Measurements from ENCODE around the gene UBA52.

Gene UBA52

DNA sequence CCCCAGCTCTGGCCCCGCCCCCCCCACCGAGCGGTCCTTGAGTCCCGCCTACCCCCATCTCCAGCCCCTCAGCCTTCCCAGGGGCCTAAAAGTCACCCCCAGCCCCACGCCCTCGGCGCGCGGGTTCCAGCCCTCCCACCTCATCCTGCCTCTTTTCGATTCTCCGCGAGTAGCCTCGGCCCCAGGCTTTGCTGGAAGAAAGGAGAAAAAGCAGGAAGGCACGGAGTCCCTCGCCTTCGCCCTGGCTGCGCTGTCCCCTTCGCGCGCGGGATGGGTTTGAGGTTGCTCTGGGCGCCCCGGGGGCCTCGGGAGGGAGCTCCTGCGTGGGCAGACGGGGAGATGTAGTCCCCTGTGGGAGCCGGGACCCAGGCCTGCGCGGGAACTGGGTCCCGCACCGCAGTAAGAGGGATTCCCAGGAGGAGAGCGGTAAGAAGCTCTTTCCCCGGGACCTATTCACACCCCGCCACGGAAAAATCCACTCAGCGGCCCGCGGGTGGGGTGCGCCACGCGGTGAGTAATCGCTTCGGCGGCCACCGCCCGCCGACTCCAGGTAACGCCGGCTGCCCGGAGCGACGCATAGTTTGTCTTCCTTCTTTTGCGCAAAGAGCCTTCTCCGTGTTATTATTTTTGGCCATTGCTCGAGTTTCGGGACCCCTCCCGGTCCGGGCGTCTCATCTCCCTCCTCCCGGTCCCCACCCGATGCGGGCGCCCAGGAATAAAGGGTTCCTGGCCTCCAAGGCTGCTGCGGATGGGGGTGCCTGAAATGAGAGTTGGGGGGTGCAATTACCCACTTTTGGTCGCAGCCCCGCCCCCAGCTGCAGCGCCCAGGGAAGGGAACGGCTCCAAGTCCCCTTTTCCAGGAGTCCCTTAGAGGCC, 35.8 kb downstream of the UBA52 start:
- H3K4me3 ChIP-seq (ENCODE audit: low read depth, low read length), result no peak overlapping the region
- TF ChIP-seq, protein P1, sequence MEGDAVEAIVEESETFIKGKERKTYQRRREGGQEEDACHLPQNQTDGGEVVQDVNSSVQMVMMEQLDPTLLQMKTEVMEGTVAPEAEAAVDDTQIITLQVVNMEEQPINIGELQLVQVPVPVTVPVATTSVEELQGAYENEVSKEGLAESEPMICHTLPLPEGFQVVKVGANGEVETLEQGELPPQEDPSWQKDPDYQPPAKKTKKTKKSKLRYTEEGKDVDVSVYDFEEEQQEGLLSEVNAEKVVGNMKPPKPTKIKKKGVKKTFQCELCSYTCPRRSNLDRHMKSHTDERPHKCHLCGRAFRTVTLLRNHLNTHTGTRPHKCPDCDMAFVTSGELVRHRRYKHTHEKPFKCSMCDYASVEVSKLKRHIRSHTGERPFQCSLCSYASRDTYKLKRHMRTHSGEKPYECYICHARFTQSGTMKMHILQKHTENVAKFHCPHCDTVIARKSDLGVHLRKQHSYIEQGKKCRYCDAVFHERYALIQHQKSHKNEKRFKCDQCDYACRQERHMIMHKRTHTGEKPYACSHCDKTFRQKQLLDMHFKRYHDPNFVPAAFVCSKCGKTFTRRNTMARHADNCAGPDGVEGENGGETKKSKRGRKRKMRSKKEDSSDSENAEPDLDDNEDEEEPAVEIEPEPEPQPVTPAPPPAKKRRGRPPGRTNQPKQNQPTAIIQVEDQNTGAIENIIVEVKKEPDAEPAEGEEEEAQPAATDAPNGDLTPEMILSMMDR (IDR thresholded peaks at IDR 0.05; ENCODE audit: low read depth, low read length), result no peak
- in situ Hi-C loops (cut with HindIII; ENCODE audit: low sequenced_read_pairs), result no loop called here
- DNase-seq (ENCODE audit: low read depth, low spot score), result no peak

DNA sequence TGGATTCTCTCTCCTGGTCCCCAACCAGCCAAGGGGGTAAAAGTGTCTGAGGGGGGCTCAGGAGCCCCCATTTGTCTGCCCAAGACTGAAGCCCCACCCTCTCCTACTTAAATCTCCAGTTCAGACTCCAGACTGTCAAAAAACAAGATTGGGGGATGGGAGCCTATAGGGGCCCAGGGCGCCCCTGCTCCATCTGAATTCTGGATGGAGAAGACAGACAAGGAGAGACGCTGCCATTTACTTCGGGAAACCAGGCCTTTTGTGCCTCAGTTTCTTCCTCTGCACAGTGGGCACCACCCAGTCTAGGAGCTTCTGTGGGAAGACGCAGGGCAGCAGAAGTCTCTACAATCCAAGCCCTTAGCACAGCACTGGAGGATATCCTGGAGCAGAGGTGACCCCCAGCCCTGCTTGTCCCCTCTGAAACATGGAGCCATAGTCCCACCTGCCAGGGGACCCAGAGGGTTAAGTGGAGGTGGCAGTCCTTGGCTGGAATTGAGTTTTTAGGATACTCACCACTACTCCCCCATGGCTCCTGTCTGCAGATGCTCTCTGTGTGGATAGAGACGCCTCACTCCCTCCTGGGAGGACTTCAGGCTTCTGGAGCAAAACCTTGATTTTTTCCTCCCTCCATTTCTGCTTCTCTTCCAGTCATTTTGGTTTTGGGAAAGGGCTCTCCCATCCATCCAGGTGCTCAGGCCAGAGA, 36.6 kb downstream of the UBA52 start:
- no peak for DNase-seq (ENCODE audit: low read depth, low spot score)
- no peak overlapping the region for H3K4me3 ChIP-seq (ENCODE audit: low read depth, low read length)
- TF ChIP-seq, protein P1 (IDR thresholded peaks at IDR 0.05; ENCODE audit: low read depth, low read length), result no peak
- in situ Hi-C loops (cut with HindIII; ENCODE audit: low sequenced_read_pairs), result no loop called here

DNA sequence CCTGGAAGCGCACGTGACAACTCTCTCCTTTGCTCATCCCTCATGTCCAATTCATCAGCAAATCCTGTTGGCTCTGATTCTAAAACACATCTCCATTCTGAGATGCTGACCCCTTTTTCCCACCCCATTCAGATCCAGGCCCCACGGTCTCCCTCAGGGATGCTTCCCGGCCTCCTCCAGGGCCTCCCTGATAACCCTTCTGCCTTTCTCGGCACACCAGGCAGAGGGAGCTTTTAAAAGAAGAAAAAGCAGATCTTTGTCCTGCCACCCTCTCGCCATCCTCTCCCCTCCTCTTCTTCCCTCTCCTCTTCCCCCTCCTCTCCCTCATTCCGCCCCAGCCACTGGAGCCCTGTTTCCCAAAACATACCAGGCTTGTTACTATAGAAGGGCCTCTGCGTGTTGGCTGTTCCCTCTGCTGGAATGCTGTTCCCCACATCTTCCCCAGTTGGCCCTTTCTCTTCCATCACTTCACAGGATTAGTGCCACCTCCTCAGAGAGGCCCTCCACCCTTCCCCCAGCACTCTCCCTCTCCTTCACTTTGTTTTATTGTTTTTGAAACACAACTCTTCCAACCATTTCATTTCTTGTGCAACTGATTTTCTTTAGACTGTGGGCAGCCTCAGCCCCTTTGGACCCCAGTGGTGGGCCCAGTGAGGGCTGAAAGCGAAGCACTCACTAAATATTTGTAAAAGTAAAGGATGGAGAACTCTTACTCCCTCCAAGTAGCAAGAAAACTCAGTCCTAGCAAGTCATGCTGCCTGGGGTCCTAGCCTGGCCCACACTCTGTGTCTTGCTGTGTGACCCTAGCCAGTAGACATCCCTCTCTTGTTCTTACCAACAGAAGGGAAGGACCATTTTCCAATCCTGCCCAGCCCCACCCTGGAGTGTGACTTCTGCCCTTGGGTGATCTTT, 37.4 kb downstream of the UBA52 start:
- TF ChIP-seq, protein P1 (IDR thresholded peaks at IDR 0.05; ENCODE audit: low read depth, low read length), result no peak
- in situ Hi-C loops (cut with HindIII; ENCODE audit: low sequenced_read_pairs), result no loop called here

DNA sequence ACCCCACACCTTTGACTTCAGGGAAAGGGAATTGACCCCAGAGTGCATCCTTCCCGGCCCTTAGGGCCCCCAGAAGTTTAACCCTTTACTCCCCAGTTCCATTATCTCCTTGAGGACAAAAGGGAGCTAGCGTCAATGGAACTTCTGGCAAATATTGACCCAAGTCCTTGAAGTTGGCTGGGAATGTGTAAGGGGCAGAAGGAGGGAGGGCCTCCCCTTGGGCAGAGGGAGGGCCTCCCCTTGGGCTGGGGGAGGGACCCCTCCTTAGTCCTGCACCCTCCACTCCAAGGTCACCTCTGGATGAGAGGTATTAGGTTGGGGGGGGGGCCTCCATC, 38.0 kb downstream of the UBA52 start:
- in situ Hi-C loops (cut with HindIII; ENCODE audit: low sequenced_read_pairs), result no loop called here
- TF ChIP-seq, protein P1 (IDR thresholded peaks at IDR 0.05; ENCODE audit: low read depth, low read length), result no peak
- no peak overlapping the region for H3K4me3 ChIP-seq (ENCODE audit: low read depth, low read length)
- DNase-seq (ENCODE audit: low read depth, low spot score), result no peak

More for the DNA sequence above, 37.4 kb downstream of the UBA52 start:
- DNase-seq (ENCODE audit: low read depth, low spot score), result no peak
- H3K4me3 ChIP-seq (ENCODE audit: low read depth, low read length), result no peak overlapping the region

DNA sequence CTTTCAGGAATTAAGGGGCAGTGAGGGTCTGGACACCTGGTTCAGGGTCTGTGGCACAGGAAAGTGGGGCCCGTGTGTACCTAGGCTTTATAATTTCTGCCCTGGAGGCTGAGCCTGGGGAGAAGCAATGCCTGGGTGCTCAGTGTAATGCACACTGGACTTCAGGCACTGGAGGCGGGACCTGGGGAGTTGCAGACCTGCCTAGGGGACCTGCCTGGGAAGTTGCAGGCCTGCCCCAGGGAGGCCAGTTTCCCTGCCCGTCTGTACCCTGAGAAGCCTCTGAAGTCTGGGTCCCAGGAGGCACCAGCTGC, 38.5 kb downstream of the UBA52 start:
- H3K4me3 ChIP-seq (ENCODE audit: low read depth, low read length), result no peak overlapping the region
- in situ Hi-C loops (cut with HindIII; ENCODE audit: low sequenced_read_pairs), result no loop called here

More for the DNA sequence above, 38.5 kb downstream of the UBA52 start:
- TF ChIP-seq, protein P1 (IDR thresholded peaks at IDR 0.05; ENCODE audit: low read depth, low read length), result no peak
- no peak for DNase-seq (ENCODE audit: low read depth, low spot score)

Measured in astrocyte of the spinal cord (primary cell).